ENCODE data around the gene LMNTD2.

Gene LMNTD2

DNA sequence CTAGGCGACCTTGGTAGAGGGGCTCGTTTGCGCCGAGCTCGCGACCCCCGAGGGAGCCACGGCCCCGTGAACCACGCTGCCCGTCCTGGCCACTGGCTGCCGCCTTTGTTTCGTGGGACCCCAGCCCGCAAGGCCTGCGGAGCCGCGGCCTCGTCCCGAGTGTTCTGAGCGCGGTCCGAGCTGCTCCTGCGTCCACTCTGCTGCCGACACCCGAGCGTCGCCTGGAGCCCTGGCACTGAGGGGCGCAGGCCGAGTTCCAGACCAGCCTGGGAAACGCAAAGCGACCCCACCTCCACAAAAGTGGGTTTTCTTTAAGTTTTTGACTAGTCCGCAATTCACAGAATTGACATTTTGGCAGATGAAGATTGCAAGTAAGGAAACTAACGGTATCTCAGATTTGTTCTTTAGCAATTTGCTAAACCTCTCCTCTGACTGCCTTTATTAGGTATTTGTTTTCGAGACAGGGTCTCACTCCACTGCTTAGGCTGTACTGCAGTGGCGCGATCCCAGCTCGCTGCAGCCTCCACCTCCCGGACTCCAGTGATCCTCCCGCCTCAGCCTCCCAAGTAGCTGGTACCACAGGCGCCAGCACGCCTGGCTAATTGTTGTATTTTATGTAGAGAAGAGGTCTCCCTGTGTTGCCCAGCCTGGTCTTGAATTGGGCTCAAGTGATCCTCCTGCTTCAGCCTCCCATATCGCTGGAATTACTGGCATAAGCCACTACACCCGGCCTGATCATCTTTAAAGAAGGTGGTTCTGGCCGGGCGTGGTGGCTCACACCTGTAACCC lies 52.6 kb downstream of the LMNTD2 start:
- no peak for DNase-seq (ENCODE audit: low spot score)

DNA sequence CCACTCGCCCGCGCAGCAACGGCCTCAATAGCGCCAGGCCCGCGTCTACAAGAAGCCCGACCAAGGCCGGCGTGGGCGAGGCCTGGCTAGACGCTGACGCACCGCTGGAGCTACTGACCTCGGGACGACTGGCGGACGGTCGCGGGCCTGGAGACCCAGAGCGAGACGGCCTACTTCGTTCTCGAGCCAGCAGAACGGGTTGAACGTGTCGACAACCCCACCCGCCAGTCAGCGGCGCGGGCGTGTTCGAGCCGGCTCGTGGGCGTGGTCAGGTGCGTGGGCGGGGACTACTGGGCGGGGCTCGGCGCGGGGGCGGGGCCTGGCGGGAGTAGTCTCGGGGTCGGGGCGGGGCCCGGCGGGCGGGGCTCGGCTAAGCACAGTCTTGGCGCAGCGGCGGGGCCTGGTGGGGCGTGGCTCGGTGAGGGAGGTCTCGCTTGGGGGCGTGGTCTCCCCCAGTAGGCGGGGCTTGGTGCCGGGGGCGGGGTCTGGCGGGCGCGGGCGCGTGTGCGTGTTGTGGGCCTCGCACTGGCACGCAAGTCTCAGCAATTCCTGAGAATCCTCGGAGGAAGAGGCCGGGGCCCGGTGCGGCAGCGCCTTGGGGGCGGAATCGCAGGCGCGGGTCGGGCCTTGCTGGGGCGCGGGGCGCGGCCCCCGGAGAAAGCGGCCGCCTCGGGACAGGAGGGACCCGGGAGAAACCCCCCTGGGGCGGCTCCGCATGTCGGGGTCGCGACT lies 53.4 kb downstream of the LMNTD2 start, which contains the start of gene RNH1:
Gene RNH1, minus strand, starts transcription at position 248 of the 732 bp plus-strand sequence. CDS start 5,080 bp downstream, outside the sequence.
- DNase-seq (ENCODE audit: low spot score): peak; percentile 100

GRCh38 chr11:506238-506994 lies 54.1 kb downstream of the LMNTD2 start:
- peak; percentile 99 for DNase-seq (ENCODE audit: low spot score)

- DNase-seq (ENCODE audit: low spot score): no peak
Measured at GRCh38 chr11:504994-505344, 55.6 kb downstream of the LMNTD2 start.
